Astrocyte of the cerebellum (primary cell): ENCODE data around the gene TMEM237.
"Not testable (repeated sequence)": the region's sequence is repeated elsewhere in the genome, so short reads cannot be mapped to it uniquely, and the experiment has no call there.

Source experiments
- DNase-seq: peaks from one replicate; pipeline ENCODE4 v3.0.0-alpha.2; 2011; ENCODE audit warnings: low read depth
- H3K4me3 ChIP-seq: 2 replicates; pipeline ENCODE4 v1.5.1; 2011; ENCODE audit warnings: mild to moderate bottlenecking, low read depth, low read length, moderate library complexity
- in situ Hi-C: cut with HindIII; loops from 2 replicates; pipeline ENCODE4 v1.10.0; 2017; ENCODE audit warnings: low sequenced_read_pairs
- TF ChIP-seq, protein P1 (sequence below): IDR thresholded peaks from 2 replicates; pipeline ENCODE4 v1.5.1; 2012; ENCODE audit warnings: low read length, low read depth, moderate library complexity, mild to moderate bottlenecking; ENCODE audit errors: missing control alignments

Gene TMEM237

DNA sequence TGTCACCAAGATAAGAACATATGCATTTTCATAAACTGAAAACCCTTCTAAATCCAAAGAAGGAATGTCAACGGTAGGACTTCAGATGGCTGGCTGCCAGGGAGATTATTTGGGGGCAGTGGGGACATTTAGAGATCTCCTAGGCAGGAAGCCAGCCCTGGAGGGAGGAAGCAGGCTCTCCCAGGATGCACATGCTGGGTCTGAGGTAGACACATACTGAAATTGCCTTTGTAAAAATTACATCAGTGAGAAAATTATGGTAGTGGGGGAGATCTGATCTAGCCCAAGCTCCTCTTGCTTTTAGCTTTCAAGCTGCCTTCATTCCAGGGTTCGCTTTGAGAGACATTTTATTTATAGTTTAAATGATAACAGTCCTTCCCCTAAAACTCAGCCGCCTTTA, 31.0 kb upstream of the TMEM237 start:
- in situ Hi-C loops, result no loop called here
- TF ChIP-seq, protein P1, sequence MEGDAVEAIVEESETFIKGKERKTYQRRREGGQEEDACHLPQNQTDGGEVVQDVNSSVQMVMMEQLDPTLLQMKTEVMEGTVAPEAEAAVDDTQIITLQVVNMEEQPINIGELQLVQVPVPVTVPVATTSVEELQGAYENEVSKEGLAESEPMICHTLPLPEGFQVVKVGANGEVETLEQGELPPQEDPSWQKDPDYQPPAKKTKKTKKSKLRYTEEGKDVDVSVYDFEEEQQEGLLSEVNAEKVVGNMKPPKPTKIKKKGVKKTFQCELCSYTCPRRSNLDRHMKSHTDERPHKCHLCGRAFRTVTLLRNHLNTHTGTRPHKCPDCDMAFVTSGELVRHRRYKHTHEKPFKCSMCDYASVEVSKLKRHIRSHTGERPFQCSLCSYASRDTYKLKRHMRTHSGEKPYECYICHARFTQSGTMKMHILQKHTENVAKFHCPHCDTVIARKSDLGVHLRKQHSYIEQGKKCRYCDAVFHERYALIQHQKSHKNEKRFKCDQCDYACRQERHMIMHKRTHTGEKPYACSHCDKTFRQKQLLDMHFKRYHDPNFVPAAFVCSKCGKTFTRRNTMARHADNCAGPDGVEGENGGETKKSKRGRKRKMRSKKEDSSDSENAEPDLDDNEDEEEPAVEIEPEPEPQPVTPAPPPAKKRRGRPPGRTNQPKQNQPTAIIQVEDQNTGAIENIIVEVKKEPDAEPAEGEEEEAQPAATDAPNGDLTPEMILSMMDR, result no peak
- no peak overlapping the region for H3K4me3 ChIP-seq
- no peak for DNase-seq

DNA sequence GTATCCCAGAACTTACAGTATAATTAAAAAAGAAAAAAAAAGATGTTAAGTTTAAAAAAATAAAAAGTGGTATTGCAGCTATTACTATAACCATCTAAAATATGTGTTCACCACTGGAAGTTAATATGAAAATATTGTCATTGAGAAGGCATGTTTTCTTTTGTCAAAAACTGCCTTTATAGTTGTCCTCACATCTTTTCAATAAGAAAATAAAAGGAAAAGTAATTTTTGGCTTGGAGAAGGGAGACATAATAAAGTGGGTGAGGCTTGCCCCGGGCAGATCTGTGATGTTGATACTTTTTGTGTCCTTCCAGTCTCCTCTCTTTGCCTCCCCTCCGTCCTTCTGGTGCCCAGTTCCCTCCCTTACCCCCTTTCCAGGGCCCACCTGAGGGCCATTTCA, 30.2 kb upstream of the TMEM237 start:
- DNase-seq, result no peak
- TF ChIP-seq, protein P1, result no peak
- in situ Hi-C loops, result no loop called here
- H3K4me3 ChIP-seq, result no peak overlapping the region

DNA sequence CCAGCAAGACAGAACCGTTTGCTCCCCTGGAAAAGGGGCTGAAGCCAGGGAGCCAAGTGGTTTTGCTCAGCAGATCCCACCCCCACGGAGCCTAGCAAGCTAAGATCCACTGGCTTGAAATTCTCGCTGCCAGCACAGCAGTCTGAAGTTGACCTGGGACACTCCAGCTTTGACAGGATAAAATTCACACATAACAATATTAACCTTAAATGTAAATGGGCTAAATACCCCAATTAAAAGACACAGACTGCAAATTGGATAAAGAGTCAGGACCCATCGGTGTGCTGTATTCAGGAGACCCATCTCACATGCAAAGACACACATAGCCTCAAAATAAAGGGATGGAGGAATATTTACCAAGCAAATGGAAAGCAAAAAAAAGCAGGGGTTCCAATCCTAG, 27.9 kb upstream of the TMEM237 start:
- DNase-seq, H3K4me3 ChIP-seq, in situ Hi-C loops: not testable (repeated sequence)

GRCh38 chr2:201669865-201670264, 26.6 kb upstream of the TMEM237 start:
- in situ Hi-C loops, result no loop called here
- no peak for DNase-seq
- TF ChIP-seq, protein P1, result no peak
- H3K4me3 ChIP-seq, result no peak overlapping the region

- DNase-seq, result no peak
- in situ Hi-C loops, result no loop called here
- TF ChIP-seq, protein P1, result no peak
- no peak overlapping the region for H3K4me3 ChIP-seq
These were observed 25.2 kb upstream of the TMEM237 start for GRCh38 chr2:201668402-201668910.

- no peak overlapping the region for H3K4me3 ChIP-seq
- DNase-seq, result no peak
- in situ Hi-C loops, result no loop called here
- TF ChIP-seq, protein P1, result no peak
These were observed 21.0 kb upstream of the TMEM237 start for GRCh38 chr2:201664334-201664733.

DNA sequence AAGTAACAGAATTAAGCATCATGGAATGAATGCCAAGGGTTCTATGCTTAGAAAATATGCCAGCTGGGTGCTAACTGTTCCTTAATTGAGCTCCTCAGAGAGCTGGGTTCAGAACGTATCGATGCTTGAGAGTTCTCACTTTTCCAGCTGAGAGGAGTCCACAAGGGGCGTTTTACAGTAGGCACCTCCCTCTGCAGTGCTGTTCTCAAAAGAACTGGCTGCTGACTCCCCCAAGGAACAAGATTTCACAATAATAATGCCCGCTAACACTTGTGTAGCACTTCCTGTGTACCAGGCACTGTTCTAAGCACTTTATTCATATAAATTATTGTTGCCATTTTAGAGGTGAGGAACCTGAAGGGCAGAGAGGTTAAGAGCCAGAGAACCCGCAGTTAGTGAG, 18.1 kb upstream of the TMEM237 start:
- DNase-seq, result no peak
- no peak overlapping the region for H3K4me3 ChIP-seq
- TF ChIP-seq, protein P1, result no peak
- in situ Hi-C loops, result no loop called here
